Hematopoietic multipotent progenitor cell treated with erythropoietin and hydrocortisone succinate and interleukin-3 and kit ligand, for 17 days (in vitro differentiated cells): ENCODE measurements around the gene KCNG2.

Experiments used
- DNase-seq: peaks from one replicate; pipeline ENCODE4 v3.0.0-alpha.2; 2015; ENCODE audit warnings: low spot score

The KCNG2 gene

DNA sequence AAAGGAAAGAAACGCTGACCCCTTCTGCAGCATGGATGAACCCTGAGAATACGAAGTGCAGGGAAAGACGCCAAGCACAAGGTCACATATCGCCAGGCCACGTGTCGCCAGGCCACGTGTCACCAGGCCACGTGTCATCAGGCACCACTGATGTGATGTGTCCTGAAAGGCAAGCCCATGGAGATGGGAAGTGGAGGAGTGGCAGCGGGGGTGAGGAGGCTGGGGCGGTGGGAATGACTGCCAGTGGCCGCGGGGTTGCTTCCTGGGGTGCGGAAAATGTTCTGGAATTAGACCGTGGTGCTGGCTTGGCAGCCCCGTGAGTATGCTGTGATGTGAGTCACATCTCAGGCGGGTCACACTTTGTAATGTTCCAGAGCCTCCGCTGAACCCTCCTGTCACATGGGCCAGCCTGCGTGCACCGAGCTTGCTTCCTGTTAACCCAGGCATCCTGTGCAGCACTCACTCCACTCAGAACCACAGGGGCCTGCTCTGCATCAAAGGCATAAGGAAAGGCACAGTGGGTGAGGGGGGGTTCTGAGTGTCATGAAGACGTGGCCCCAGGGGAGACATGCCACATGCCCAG, 114.8 kb downstream of the KCNG2 start:
- DNase-seq, result no peak

DNA sequence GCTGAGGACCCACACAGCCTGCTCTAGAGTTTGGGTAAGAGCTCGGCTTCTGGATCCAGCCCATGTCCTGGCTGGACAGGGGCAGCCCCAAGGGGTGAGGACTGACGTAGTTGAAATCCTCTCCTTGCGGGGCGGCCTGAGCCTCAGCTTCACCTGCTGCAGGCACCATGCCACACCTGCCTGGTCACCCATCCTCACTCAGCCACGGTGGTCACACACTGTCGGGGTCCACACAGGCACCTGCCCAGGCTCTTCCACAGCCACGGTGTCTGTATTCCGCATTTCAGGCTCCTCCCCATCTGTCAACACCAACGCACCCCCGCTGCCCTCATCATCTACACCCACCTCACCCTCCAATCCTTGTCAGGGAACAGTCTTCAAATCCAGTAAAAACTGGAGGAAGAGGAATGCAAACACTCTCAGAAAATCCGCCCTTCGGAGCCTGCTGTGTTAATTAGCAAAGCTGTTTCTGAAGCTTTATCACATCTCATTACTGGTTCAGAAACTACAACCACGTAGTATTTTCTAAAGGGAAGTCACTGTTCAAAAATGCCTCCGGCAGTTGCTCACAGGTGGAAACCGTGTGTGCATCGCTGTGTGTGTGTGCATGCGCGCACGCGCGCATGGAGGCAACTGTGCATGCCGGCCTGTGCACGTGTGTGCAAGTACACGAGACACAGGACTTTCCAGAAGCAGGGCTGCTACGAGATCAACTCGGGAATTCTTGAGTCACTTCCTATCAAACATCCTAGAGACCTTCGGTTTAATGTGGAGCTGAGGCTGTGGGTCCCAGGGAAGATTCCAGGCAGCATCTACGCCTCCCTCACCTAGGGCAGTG, 115.5 kb downstream of the KCNG2 start:
- DNase-seq, result no peak

DNA sequence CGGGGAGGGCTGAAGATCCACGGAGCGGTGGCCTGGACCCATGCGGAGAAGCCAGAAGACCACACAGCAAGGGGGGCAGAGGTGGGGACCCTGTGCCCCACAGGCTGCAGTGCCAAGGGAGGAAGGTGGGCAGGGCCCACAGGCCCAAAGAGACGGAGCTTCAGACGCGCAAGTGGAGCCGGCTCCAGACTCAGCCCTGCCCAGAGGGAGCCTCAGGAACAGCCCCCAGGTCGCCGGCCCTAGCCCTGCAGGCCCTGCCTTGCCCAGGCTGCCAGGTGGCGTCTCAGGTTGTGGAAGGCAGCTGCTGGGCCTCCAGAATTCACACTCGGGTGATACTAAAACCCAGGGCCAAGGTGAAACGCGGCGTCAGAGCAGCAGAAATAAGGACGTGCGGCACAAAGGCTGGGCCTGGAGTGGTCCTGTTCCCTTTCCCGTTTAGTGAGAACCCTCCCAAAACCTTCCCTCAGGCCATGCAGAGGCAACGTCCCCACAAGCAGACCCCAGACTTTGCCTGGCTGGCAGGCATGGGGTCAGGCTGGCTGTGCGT, 116.9 kb downstream of the KCNG2 start:
- no peak for DNase-seq

DNA sequence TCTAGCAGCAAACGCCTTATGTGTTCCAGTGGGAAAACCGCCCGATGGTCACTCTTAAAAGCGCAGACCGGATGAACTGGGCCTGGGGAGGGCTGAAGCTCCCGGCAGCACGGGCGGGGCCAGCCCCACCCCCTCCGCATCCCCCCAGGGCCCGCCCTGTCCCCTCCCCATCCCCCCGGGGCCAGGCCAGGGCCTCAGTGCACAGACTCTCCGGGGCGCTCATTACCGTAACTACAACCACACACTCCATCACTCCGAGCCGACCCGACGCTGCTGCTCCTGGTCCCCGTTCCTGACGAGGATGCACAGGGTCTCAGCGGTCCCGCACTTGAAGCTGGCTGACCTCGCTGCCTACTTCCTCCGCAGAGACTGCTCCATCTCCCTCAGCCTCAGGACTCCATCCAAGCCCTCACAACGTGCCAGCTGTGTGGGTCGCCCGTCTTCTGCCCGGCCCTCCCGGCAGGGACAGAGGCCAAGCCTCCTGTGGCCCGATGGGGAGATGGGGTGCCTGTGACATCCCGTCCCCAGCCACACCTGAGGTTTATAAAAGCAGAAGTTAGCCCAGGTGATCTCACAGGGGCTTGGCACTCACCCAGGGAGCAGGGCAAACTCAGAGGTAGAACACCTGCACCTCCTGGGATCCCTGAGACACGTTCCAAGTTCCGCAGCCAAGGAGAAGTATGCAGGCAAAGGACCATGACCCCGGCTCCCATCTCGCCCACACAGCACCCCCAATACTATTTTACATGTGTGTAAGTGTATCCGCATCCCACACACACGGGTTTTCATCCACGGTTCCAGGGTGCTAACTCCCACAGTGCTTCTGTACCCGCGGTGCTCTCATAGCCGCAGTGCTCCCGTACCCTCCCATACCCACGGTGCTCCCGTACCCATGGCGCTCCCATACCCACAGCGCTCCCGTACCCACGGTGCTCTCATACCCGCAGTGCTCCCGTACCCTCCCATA, 117.7 kb downstream of the KCNG2 start:
- no peak for DNase-seq

DNA sequence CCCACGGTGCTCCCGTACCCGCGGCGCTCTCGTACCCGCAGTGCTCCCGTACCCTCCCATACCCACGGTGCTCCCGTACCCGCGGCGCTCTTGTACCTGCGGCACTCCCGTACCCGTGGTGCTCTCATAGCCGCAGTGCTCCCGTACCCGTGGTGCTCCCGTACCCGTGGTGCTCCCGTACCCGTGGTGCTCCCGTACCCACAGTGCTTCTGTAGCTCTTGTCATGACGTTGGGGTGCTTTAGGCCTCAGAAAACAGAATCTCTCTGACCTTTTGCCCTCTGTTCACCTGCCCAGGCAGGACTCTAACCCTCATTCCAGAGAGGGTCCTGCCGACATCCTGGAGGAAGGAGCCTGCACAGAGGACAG, 118.4 kb downstream of the KCNG2 start:
- DNase-seq, result no peak

DNA sequence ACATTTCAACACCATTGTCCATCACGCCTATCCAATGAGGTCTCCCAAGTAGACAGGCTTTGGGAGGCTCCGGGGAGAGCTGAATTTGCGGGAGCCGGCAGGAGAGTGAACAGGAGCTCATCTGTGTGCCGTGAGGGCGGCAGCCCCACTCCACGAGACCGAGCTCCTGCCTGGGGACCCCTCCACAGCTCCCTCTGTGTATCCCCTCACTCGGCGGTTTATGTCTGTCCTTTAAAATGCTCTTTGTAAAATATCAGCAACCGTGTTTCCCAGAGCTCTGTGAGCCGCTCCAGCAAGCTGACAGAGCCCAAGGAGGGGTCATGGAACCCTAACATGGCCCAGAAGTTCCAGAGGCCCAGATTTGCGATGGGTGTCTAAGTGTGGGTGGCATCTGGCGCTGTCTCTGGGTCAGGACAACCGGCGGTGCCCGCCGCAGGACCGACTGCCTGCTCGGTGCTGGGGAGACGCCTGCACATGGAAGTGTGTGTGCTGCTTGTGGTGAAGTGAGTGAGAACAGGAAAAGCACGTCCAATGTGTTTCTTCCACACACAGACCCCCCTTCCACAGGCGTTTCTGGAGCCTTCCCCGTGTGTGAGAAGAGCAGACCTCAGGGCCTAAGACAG, 118.9 kb downstream of the KCNG2 start:
- no peak for DNase-seq

DNA sequence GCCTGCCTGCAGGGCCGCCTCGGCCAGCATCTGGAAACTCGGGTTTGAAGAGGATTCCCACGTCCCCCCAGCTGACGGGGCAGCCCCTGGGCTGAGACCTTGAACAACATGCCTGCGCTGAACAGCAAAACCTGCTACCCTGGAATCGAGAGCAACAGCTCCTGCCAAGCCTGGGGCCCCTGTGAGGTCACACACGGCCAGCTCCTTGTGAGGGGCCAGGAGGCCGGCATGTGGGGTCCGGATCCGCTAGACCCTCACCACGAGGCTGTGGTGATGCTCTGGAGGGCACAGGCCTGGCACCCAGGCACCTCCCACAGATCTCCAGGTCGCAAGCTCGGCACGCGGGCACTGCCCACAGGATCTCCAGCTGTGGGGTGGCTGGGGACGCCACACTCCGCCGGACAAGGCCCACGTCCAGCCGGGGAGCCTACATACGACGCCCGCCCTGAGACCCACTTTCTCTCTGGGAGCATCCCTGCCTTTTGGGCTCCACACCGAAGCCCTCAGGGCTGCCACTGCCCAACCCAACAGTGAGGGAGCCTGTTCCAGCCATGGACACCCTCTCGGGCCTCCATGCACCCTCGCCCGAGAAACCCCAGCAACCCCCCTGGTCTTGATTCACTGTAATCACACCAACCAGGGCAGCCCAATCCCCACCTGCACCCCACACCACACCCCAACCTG, 119.6 kb downstream of the KCNG2 start:
- no peak for DNase-seq

DNA sequence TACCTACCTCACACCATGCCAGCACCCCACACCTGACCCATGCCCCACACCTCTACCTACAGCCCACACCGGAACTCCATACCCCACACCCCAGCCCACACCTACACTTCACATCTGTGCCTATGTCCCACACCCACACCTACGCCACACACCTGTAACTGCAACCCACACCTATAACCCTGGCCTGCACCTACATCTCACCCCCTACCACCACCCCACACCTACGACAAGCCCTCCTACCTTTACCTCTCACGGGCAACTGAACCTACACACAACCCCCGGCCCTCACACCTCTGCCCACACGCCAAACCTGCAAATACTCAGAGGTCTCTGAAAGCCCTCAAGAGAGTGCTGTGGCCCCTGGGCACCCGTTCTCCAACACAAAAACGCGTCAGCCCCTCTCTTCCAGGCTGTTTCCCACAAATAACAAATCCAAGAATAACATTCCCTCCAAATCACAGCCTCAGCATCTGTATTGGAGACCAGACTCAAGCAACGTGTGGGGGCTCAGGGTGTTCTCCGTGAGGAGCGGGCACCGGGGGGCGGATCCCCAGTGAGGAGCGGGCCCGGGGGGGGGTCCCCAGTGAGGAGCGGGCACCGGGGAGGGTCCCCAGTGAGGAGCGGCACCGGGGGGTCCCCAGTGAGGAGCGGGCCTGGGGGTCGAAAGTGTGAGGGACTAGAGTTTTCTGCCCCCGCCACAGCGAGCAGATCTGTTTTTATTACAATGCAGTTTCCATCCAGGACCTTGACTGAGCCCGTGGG, 120.3 kb downstream of the KCNG2 start:
- DNase-seq, result no peak

DNA sequence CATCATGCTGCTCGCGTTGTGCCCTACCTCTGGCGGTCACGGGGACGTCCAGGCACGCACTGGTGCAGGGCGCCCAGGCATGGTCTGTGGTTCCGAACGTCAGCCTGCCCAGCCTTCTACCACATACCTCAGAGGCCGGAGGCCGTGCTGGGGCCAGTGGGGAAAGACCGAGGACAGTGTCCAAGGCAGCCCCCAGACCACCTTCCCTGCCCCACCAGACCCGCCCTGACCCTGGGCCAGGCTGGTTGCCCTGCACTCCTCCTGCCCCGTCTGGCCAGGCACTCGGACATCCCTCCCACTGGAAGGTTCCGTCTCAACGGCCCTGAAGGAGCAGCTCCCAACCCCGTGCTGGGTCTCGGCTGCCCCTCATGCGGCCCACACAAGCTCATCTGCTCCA, 120.9 kb downstream of the KCNG2 start:
- no peak for DNase-seq

DNA sequence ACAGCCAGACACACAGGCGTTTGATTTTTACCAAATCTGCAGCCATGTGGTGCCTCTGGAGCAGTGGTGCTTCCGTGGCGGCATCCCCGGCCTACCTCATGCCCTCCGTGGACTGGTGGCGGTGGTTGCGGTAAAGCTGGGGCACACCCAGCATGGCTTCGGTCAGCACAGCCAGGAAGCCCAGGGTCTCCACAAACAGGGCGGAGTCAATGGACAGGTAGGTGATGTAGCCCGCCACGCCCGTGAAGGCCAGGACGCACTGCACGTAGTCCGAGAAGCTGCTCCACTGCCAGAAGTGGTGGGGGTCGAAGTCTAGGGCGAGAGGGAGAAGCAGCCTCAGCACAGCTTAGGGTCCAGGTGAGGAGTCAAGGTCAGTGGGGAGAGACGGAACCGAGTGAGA, 121.4 kb downstream of the KCNG2 start:
- no peak for DNase-seq

DNA sequence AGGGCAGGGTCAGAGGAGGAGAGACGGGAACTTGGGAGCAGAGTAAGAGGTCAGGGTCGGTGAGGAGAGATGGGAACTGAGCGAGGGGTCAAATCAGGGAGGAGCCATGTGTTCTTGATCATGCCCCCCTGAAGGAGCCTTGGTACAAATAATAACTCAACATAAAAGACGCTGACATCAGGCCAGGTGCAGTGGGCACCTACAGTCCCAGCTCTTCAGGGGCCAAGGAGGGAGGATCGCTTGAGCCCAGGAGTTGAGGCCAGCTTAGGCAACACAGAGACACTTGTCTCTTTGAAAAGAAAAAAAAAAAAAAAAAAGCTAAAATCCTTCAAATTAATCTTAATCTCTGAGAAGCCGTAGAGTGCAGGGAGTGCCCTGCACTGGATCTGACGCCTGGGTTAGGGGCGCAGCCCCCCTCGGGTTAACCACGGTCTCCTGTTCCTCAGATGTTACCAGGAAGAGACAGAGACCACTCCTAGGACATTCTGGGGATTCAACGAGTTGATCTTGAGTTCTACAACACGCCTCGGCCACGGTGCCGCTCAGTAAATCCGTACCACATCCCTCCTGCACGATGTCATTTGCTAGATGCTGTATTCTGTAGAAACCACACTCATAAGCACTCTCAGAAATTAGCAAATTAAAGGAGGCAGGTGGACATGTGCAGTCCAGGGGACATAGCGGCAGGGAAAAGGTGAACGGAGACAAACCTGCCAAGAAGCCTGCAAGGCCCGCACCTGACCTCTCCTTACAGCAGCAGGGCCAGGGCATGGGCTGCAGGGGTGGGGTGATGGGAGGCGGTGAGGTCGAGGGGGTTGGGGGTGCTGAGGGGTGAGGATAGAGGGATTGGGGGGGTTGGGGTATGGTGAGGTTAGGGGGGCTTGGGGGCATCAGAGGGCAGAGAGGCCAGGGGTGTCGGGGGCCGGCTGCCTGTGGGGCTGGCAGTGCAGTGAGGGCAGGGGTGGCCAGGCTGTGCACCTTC, 124.5 kb downstream of the KCNG2 start:
- DNase-seq, result no peak

DNA sequence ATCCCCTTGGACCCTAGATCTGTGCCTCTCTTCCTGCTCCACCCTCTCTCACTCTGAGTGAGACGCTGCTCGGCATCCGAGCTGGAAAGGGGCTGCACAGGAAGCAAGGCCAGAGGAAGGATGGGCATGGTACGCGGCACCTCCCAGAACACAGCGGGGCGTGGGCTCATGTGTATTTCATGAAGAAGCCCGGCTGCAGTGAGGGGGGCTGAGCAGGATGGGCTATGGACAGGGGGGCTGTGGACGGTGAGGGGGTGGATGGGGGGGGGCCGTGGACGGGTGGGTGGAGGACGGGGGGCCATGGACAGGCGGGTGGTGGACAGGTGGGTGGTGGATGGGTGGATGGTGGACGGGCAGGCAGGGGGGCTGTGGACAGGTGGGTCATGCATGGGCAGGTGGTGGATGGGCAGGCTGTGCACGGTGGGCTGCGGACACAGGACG, 125.3 kb downstream of the KCNG2 start:
- DNase-seq, result no peak

DNA sequence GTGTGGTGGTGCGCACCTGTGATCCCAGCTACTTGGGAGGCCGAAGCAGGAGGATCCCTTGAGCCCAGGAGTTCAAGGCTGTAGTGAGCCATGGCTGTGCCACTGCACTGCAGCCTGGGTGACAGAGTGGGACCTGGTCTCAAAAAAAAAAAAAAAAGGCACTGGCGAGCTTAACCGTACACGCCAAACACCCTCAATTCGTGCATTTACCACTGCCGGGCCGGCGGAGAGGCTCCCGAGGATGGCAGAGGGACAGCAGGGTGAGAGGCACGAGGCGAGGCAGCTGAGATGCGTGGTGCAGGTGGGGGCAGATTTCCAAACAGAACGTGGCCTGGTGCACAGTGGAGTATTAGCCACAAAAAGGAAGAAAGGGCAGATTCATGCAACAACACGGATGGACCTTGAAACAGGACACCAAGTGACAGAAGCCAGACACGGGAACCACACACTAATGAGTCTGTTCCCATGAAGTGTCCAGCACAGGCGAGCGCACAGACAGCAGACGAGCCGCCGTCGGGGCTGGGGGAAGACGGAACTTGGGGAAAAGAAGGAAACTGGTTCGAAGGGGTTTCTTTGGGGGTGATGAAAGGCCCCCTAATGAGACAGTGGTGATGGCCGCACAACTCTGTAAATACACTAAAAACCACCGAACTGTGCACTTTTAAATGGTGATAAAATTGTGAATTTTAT, 126.3 kb downstream of the KCNG2 start:
- no peak for DNase-seq

DNA sequence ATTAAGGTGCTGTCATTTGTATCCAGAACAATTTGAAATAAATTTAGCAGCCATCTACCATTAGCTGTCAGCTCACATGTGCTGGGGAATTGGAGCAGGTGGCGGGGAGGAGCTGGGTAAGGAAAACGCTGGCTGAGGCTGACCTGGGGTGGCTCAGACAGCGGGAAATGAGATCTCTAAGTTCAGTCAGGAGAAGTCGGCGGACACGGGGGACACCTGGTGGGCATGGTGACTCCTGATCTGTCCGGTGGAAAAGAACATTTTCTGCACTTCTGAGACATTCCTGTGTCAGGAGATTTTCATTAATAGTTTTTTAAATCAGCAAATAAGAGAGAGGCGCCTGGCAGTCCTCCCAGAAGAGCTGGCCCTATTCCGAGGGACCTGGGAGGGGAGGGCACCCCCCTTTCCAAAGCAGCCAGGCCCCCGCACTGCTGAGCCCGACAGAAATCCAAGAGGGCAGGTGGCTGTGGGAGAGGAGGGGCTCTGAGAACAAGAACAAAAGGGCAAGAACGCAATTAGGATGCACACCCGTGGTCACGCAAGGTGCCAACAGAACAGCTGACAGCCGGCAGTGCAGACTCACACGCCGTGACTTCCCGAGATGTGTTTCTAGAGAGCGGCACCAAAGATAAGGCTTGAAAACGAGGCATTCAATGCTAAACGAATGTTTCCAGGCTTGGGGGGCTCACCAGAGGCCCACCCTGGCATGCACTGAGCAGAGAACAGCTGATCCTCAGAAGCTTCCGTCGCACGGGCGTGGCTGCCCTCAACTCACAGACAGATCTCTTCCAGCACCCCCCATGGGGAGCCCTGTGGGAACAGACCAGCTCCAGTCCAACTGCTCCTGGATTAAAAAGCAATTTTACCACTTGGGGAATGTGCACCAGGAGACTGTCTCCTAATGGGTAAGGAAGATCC, 127.3 kb downstream of the KCNG2 start:
- no peak for DNase-seq

DNA sequence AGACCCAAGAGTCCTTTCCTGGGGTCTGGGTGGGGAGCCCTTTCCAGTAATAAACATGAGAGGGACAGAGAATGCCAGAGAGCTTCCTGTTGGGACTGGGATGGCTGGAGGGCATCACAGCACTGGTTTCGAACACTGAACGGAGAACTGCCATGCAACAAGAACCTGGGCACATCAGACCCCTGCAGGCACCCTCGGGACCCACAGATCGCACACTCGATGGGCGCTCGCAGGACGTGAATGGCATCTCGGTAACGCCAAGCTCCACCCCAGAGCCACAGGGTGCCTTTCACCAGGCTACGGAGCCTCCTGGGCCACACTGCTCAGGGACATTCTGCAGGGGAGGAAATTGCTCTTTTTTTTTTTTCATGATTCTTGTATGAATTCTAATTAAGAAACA, 128.6 kb downstream of the KCNG2 start:
- no peak for DNase-seq

DNA sequence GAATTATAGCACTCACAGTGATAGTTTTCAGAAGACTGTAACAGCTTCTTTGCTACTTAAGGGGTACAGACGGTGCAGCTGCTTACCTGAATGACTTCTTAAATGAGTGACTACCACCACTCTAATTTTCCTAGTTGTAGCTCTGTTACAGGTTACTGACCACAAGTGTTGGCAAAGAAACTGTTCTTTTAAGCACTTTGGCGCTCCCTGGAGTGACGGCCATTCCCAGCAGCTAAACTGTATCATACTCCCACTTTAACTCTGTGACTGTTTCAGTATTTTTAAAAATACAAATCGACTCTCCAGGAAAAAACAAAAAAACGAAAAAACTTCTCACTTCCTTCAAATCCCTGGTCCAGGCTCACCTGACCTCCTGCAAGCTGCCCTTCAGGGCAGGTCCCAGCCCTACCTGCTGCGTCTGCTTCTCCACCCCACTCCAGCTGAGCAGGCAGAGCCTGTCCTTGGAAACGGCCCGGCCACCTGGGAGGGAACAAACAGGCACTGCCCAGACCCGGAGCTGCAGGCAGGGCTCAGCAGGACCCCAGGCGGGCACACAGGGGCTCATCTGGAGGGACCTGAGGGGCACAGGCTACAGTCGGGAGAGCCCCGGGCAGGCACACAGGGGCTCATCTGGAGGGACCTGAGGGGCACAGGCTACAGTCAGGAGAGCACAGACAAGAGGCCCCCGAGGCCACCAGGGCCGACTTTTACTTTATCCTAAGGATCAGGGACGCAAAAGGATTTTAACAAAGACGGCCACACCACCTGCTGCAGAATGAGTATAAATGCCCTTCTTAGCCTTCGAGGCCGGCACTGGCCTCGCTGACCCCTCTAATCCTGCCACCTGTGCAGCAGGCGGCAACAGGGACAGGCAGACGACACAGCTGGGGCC, 129.2 kb downstream of the KCNG2 start:
- no peak for DNase-seq
